Measurements from ENCODE around the gene YOD1.

The YOD1 gene

GRCh38 chr1:207051191-207051943, at the start of gene YOD1:
Gene YOD1, minus strand, starts transcription at chr1:207051208. Its CDS starts 178 bp downstream, at chr1:207051030.
- peak in 1 of 2 experiments; percentile 26 for DNase-seq

- no peak for DNase-seq
Measured at GRCh38 chr1:207097871-207098324, 46.9 kb upstream of the YOD1 start.

DNA sequence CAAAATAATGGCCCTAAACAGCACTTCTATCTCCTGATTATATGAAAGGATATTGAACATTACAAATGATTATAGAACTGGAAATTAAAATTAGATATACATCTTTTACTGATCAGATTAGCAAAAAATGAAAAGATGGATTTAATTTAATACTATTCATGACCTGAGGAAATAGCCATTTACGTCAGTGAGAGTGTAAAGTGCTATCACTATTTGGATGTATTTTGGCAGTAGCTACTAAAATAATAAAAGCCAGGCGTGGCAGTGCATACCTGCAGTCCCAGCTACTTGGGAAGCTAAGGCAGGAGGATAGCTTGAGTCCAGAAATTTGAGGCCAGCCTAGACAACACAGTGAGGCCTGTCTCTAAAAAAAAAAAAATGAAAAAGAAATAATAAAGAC, 42.9 kb upstream of the YOD1 start:
- no peak for DNase-seq

- DNase-seq = no peak
Measured at GRCh38 chr1:207091200-207091908, 40.3 kb upstream of the YOD1 start.

DNA sequence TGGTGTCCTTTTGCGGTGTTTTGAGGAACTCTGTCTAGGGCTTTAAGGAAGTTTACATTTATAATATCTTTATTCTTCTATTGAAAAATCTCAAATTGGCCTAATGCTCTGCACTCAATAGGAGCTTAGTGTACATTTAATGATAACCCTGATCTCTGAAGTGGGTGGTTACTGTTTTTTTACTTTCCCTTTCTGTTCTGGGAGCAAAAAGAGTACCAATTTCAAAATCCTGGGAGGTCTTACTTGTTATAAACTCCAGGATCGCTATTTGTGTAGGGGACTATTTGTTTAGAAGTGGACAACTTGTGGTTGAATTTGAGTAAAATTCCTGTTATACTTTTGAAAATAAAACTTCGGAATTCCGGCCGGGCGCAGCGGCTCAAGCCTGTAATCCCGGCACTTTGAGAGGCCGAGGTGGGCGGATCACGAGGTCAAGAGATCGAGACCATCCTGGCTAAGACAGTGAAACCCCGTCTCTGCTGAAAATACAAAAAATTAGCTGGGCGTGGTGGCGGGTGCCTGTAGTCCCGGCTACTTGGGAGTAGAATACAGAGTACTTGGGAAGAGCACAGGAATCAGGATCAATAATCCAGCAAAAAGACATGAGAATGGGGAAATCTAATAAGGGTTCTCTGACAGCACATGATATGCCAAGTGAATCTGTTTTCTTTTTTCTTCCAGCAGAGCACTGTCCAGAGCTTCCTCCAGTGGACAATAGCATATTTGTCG, 38.8 kb upstream of the YOD1 start:
- DNase-seq = no peak

DNA sequence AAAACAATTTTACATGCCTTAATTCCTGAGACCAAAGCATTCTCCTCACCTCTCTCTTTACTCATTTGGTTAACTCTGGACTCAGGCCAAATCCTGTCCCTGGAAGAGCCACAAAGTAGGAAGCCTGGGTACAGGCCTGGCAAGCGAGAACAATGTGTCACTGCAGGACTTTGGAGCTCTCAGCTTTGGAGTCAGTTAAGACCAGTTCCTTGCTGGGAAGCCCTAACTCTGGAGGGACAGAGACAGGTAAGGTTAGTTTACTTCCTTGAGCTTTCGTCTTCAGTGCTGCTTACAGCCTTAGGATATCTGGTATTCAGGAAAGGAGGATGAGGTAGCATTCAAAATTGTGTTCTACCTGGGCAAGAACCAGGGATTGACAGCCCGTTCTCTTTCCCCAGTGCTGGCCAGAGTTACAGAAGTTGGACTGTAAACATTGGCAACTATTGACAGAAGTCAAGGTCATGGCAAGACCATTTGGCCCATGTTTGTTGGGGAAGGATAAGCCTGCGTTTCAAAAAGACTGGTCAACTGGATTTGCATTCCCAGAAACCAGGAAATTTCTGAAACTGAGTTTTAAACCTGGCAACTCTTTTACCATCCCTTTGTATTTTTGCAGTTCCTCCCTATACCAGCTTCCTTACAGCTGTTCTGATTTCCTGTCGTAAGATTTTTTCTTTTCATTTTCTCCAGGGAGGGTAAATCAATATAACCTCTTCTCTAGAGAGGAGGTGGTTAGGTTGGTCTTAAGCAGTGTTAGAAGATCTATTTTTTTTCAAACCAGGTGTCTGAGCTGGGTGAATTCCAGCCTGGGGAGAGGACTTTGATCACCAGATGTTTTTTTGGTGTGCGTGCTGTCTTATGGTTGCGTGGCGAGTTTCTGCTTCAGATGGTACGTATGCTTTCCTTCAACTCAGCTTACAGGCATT, 38.0 kb upstream of the YOD1 start, which contains the start of gene C4BPB:
Gene C4BPB, plus strand, starts transcription at position 160 of the 926 bp plus-strand sequence. Its CDS starts 672 bp downstream, at position 832.
- no peak for DNase-seq

DNA sequence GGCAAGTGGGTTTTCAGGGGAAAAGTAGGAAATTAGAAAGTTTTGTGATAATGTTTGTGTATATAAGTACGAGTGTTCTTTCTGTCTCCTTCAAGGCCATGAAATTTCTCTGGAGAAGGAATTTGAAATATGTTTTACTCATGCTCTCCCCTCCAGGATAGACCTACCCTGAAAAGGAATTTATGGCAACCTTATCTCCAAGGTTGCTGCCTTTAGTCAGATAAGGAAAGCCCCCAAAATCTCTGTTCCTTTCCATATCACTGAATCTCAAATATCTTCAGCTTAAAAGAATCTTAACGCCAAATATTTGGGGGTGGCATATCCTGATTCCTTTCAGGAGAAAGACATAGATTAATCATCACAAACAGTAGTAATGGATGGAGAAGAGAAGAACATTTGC, 37.2 kb upstream of the YOD1 start:
- DNase-seq = no peak

DNA sequence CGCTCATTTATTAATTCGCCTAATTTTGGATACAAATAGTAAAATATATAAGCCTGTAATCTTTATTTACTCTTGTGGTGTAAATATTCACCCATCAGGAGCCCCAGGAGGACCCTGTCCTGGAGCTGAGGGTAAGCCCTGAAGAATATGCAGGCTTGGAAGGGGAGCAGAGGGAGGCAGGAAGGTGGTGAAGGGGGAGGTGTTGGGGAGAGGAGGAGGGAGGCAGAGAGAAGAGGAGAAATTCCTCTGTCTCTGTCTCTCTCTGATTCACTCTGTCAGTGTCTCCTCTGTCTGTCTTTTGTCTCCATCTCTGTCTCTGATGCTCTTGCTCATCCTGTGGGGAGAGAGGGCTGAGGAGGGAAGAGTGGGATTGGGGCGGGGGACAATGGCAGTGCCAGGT, 34.9 kb upstream of the YOD1 start:
- DNase-seq = no peak

- DNase-seq = peak; percentile 23 to 56
Measured at GRCh38 chr1:207084701-207085180, 33.7 kb upstream of the YOD1 start.

GRCh38 chr1:207084232-207084631, 33.2 kb upstream of the YOD1 start:
- DNase-seq = no peak

DNA sequence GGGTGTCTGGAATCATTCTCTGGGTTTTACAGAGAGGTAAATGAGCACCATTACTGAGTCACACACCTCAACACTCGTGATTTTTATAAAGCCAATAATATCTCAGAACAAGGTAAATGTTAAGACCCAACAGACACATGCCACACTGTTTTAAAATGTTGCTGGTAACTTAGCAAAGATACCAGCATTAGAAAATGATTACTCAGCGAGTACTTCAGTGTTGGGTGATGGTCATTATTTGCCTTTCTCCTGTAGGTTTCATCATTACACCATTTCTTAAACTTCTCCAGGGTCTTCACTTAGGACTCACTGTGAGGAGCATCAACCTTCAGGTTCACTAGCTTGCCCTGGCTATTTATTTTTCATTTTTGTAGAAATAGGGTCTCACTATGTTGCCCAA, 30.8 kb upstream of the YOD1 start:
- DNase-seq = no peak

DNA sequence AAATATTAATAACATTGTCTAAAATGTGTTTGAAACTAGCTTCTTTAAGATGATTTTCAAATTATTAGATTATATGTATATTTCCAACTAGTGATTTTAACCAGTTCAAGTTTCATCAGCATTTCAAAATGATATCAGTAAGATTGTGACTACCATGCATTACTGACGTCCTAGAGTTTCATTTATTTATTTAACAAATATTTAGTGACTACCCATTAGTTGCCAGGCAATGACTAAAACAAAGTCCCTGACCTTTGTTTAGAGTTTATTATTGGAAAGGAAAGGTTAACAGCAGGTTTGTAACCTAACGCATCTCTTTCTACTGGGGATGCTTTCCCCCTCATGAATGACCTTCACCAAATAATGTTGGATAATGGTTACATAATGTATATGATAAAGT, 30.1 kb upstream of the YOD1 start:
- no peak for DNase-seq

- DNase-seq = no peak
Measured at GRCh38 chr1:207079706-207080241, 28.8 kb upstream of the YOD1 start.

GRCh38 chr1:207078578-207079132, 27.6 kb upstream of the YOD1 start:
- DNase-seq = no peak

DNA sequence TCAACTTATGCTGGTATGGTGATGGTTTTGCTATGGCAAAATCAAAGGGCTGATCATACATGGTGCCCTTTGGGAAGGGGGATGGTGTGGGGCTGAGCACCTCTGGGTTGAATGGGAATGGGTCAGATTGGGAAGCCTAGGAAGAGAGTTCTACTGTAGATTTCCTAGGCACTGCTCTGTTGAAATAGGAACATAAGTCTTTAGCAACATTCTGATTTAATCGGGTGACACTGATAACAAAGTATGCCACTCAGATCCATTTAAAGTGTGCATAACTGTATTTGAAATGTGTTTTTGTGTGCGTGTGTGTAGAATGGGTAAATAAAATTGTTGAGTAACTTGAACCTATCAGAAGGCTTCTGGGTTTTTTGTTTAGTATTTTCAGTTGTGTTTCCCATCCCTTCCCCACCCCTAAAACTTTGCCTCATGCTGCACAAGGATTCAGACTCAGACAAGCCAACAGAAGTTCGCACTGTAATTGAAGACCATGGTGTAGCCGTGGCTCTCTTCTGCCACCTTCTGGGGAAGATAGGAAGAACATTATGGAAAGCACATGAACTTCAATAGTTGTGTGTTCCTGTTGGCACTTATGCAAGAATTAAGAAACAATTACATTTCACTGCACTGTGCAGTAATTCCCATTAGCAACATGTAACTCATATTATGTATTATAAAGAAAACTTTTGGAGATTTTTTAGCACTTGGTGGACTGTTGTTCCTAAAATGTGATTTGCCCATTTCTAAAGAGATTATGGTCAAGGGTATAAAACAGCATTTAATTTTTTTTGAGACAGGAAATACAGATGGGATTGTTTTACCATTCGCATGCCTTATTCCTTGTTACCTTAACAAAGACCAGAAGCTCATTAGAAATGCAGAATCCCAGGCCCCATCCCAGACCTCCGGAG, 26.7 kb upstream of the YOD1 start:
- DNase-seq = peak; percentile 60 to 88

GRCh38 chr1:207077012-207077411, 26.0 kb upstream of the YOD1 start:
- no peak for DNase-seq

DNA sequence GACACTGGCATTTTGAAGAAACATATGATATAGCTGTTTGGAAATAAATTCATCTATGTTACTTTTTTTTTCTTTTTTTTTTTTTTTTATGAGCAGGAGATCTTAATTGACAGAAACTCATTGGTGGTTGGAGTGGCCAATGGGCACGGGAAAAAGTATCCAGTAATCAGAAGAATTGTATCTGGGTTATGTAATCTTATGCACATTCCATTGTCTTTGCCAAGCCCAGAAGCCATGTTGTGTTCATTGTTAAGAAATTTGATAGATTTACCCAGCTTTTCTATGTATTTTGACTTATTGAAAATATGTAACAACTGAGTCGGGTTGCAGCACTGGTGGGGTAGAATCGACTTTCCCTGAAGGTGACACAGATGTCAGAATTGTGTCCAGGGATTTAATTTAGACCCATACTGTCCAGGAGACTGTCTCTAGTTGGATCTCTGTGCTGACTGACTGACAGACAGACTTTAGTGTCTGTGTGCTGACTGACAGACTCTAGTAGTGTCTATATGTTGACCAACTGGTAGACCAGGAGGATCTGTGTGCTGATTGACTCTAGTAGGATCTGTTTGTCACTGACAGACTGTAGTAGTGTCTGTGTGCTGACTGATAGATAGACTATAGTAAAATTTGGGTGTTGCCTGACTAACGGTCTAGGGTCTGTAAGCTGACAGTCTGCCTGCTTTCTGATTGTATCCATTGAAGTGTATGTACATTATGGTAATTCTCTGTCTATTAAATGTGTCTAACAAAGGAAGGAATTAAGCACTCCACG, 25.4 kb upstream of the YOD1 start:
- DNase-seq = no peak

DNA sequence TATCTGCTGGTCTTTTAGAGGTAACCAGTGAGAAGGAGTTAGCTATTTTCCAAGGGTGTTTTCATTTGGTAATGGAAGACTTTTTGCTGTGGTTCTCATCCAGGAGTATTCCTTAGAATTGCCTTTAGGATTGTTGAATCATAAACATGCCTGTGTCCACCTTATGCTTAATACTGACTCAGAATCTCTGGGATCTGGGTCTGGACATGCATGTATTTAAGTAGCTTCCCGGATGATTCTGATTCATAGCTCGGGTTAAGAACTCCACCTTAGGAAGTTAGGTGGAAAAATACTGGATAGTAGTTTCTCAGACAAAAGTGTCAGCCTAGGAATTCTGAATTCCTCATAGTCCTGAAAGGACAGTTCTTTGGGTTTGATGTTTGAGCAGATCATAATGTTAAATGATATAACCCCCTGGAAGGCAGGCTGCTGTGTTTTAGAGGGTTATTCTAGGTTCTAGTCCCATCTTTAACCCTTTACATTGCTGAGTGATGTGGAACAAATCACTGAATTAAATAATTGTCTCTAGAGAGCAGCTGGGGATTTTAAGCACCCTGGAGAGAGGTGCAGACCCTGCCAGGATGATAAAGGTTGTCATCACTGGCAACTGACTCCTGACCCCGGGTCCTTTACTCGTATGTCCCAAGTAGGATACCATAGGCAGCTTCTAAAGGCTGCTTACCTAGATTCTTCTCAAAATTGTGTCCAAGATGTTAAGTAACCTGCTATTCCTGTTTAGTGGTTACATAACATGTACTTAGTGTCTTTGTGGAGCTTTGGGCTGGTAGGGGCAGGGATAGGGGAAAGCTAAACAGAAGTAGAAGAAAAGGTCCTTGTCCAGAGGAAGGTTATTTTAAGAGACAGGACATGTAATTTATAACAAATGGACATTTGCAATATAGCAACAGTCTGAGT, 23.2 kb upstream of the YOD1 start:
- DNase-seq = no peak

GRCh38 chr1:207072233-207072632, 21.2 kb upstream of the YOD1 start:
- DNase-seq = no peak

All from NCI-H187 (cell line).